ENCODE data around the gene GNAQ. TPM values are rescaled to one million over a fixed set of nuclear protein-coding genes. Genes with fewer than 3 reads are reported as not detected.

Gene GNAQ
- total and polyA plus RNA-seq, 2 of the 13 experiments (the other 11 are each of a cell fraction or from before 2014, with no cell fraction given): 16.5 to 17.7 TPM

- TF ChIP-seq ZNF691 (CRISPR knock-in tag; IDR thresholded peaks at IDR 0.05; ENCODE audit: borderline replicate concordance, low read depth) (no peak), HMG20A (CRISPR knock-in tag; IDR thresholded peaks at IDR 0.05; ENCODE audit: borderline replicate concordance) (peak; percentile 46; the same call in 1 of the 2 replicates), ZSCAN5A (CRISPR knock-in tag; IDR thresholded peaks at IDR 0.05; ENCODE audit: borderline replicate concordance) (no peak), ZBTB44 (CRISPR knock-in tag; IDR thresholded peaks at IDR 0.05) (no peak), ATF2 (CRISPR knock-in tag; IDR thresholded peaks at IDR 0.05) (peak; percentile 66; the same call in 1 of the 2 replicates), RFXAP (CRISPR knock-in tag; IDR thresholded peaks at IDR 0.05; ENCODE audit: borderline replicate concordance) (no peak), ZKSCAN1 (IDR thresholded peaks at IDR 0.05; ENCODE audit: low read length) (no peak), NR2F2 (IDR thresholded peaks at IDR 0.05; ENCODE audit: borderline replicate concordance, low read depth) (no peak), ATF1 (CRISPR knock-in tag; IDR thresholded peaks at IDR 0.05) (peak; percentile 91), CENPT (CRISPR knock-in tag; IDR thresholded peaks at IDR 0.05; ENCODE audit: low read depth) (no peak), ZNF766 (CRISPR knock-in tag; IDR thresholded peaks at IDR 0.05; ENCODE audit: borderline replicate concordance) (no peak), ETV5 (CRISPR knock-in tag; IDR thresholded peaks at IDR 0.05; ENCODE audit: borderline replicate concordance) (no peak), HMGXB4 (CRISPR knock-in tag; IDR thresholded peaks at IDR 0.05; ENCODE audit: borderline replicate concordance in 1 of 2, low read depth in 1 of 2) (no peak), ZNF781 (CRISPR knock-in tag; IDR thresholded peaks at IDR 0.05; ENCODE audit: borderline replicate concordance, not compliant biosample characterization) (no peak), KDM1A (CRISPR knock-in tag; IDR thresholded peaks at IDR 0.05) (0 out of 2 replicates have a peak, but pooled peaks have one; percentile 19), NCOR1 (IDR thresholded peaks at IDR 0.05; ENCODE audit: borderline replicate concordance, low read length) (peak; percentile 44; the same call in 1 of the 2 replicates), NCOA5 (CRISPR knock-in tag; IDR thresholded peaks at IDR 0.05) (no peak), ZNF652 (CRISPR knock-in tag; IDR thresholded peaks at IDR 0.05; ENCODE audit: borderline replicate concordance, low read depth) (no peak), TAF1 (CRISPR knock-in tag; IDR thresholded peaks at IDR 0.05) (no peak), NR1H2 (CRISPR knock-in tag; IDR thresholded peaks at IDR 0.05; ENCODE audit: borderline replicate concordance, low read depth) (no peak), MBD4 (IDR thresholded peaks at IDR 0.05; ENCODE audit: borderline replicate concordance, low read length) (no peak), MAFG (CRISPR knock-in tag; IDR thresholded peaks at IDR 0.05) (no peak)
These were observed 27.0 kb downstream of the GNAQ start (continued) for GRCh38 chr9:78004478-78005229.

All from HepG2 (cell line).